ENCODE data around the gene ZNF493.

The ZNF493 gene

DNA sequence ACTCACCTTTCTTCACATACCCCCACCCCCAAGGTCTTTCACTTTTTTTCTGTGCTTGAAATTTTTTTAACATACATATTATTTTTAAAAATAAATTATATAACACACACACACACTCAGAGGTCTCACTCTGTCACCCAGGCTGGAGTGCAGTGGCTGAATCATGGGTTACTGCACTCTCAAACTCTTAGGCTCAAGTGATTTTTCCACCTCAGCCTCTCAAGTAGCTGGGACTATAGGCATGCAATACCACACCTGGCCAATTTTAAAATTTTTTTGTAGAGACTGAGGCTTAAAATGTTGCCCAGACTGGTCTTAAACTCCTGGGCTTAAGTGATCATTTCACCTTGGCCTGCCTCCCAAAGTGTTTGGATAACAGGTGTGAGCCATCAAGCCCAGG, 75.6 kb downstream of the ZNF493 start:
- H3K4me2 ChIP-seq (ENCODE audit: low read length), result no peak overlapping the region
- H3K4me3 ChIP-seq (ENCODE audit: low read depth, low read length, poor library complexity, severe bottlenecking), result no peak overlapping the region
- no peak overlapping the region for H3K27ac ChIP-seq (ENCODE audit: low read depth, low read length, poor library complexity, severe bottlenecking)
- H3K27me3 ChIP-seq (ENCODE audit: insufficient read depth, low read length), result no peaks in the 10 kb centered on the region
- no peaks in the 10 kb centered on the region for H3F3A ChIP-seq (ENCODE audit: insufficient read depth, low read length)
- H3K9ac ChIP-seq (ENCODE audit: low read length), result no peak overlapping the region
- TF ChIP-seq CTCF (IDR thresholded peaks at IDR 0.05; ENCODE audit: low read length) (no peak), EZH2 (IDR thresholded peaks at IDR 0.05; ENCODE audit: borderline replicate concordance, low read length) (no peak)
- H4K20me1 ChIP-seq (ENCODE audit: insufficient read depth, low read length), result no peaks in the 10 kb centered on the region
- H3K9me3 ChIP-seq (ENCODE audit: low read length), result no peaks in the 10 kb centered on the region
- no peaks in the 10 kb centered on the region for H3K36me3 ChIP-seq (ENCODE audit: insufficient read depth, low read length)
- H3K79me2 ChIP-seq (ENCODE audit: insufficient read depth, low read length), result no peaks in the 10 kb centered on the region
- H2AFZ ChIP-seq (ENCODE audit: low read length), result no peak overlapping the region
- H3K9me2 ChIP-seq (ENCODE audit: low read depth, low read length), result no peaks in the 10 kb centered on the region
- no peaks in the 10 kb centered on the region for H3K4me1 ChIP-seq (ENCODE audit: insufficient read depth, low read length, severe bottlenecking)

DNA sequence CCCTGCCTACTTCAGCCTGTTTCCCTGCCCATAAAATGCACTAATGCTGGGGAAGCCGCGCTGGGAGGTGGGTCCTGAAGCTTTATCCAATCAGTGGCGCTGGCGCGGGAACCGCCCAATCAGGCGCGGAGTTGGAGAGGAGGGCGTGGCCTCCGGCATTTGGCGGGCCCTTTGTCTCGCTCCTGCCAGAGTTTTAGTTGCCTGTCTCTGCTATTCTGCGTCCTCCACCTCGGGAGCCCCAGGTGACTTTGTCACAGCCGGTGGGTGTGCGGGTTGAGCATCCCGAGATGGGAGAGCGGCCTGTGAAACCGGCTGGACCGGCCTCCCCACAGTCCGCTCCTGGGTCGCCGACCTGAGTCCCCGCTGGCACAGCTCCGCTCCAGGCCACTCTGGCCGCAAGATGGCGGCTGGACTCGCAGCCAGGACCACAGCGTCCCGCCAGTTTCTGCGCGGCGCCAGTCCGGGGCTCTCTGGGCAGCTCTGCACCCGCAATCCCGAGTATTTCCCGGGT, 77.8 kb downstream of the ZNF493 start:
- no peak overlapping the region for H3K4me3 ChIP-seq (ENCODE audit: low read depth, low read length, poor library complexity, severe bottlenecking)
- no peak overlapping the region for H2AFZ ChIP-seq (ENCODE audit: low read length)
- no peaks in the 10 kb centered on the region for H3K4me1 ChIP-seq (ENCODE audit: insufficient read depth, low read length, severe bottlenecking)
- H3K9ac ChIP-seq (ENCODE audit: low read length), result no peak overlapping the region
- TF ChIP-seq CTCF (IDR thresholded peaks at IDR 0.05; ENCODE audit: low read length), result no peak
- no peak for TF ChIP-seq EZH2 (IDR thresholded peaks at IDR 0.05; ENCODE audit: borderline replicate concordance, low read length)
- H3K36me3 ChIP-seq (ENCODE audit: insufficient read depth, low read length), result no peaks in the 10 kb centered on the region
- H3K27ac ChIP-seq (ENCODE audit: low read depth, low read length, poor library complexity, severe bottlenecking), result no peak overlapping the region
- H4K20me1 ChIP-seq (ENCODE audit: insufficient read depth, low read length), result no peaks in the 10 kb centered on the region
- H3K9me2 ChIP-seq (ENCODE audit: low read depth, low read length), result no peaks in the 10 kb centered on the region
- H3K4me2 ChIP-seq (ENCODE audit: low read length), result no peak overlapping the region
- H3F3A ChIP-seq (ENCODE audit: insufficient read depth, low read length), result no peaks in the 10 kb centered on the region
- H3K9me3 ChIP-seq (ENCODE audit: low read length), result no peaks in the 10 kb centered on the region
- no peaks in the 10 kb centered on the region for H3K27me3 ChIP-seq (ENCODE audit: insufficient read depth, low read length)
- H3K79me2 ChIP-seq (ENCODE audit: insufficient read depth, low read length), result no peaks in the 10 kb centered on the region

All from OCI-LY1 (cell line).